GM21717 (cell line): ENCODE results near the gene OSTF1.
A peak's percentile ranks its signal among the peaks of the same experiment; 100 is the strongest.

Experiments used
- ATAC-seq: cut with Tn5 transposase; IDR thresholded peaks from one replicate; pipeline ENCODE4 v1.9.1; 2021; ENCODE audit warnings: mild to moderate bottlenecking, moderate library complexity; ENCODE audit not compliant: unreplicated experiment

Gene OSTF1

GRCh38 chr9:75084081-75084672 is 4.1 kb upstream of the OSTF1 start:
- no peak for ATAC-seq

- ATAC-seq, result no peak
Observed at GRCh38 chr9:75085640-75086039, 2.7 kb upstream of the OSTF1 start.

- ATAC-seq, result no peak
Observed at GRCh38 chr9:75086541-75087288, 1.6 kb upstream of the OSTF1 start.

- ATAC-seq, result peak; percentile 38
Observed at GRCh38 chr9:75087289-75087823, 958 bp upstream of the OSTF1 start.

- ATAC-seq, result peak; percentile 48
Observed at GRCh38 chr9:75088646-75089372, 495 bp downstream of the OSTF1 start.

- ATAC-seq, result peak; percentile 1
Observed at GRCh38 chr9:75089373-75089766, 1.1 kb downstream of the OSTF1 start.

GRCh38 chr9:75090579-75090978 is 2.3 kb downstream of the OSTF1 start:
- no peak for ATAC-seq

GRCh38 chr9:75092766-75093165 is 4.5 kb downstream of the OSTF1 start:
- no peak for ATAC-seq

- ATAC-seq, result no peak
Observed at GRCh38 chr9:75096796-75097195, 8.5 kb downstream of the OSTF1 start.

GRCh38 chr9:75101004-75101588 is 12.8 kb downstream of the OSTF1 start:
- no peak for ATAC-seq

GRCh38 chr9:75102177-75102790 is 14.0 kb downstream of the OSTF1 start:
- no peak for ATAC-seq

GRCh38 chr9:75104607-75105006 is 16.3 kb downstream of the OSTF1 start:
- no peak for ATAC-seq

- ATAC-seq, result no peak
Observed at GRCh38 chr9:75105019-75105540, 16.8 kb downstream of the OSTF1 start.

- ATAC-seq, result no peak
Observed at GRCh38 chr9:75105841-75106240, 17.5 kb downstream of the OSTF1 start.

GRCh38 chr9:75106857-75107256 is 18.5 kb downstream of the OSTF1 start:
- ATAC-seq, result no peak

- no peak for ATAC-seq
Observed at GRCh38 chr9:75108571-75108970, 20.3 kb downstream of the OSTF1 start.

- no peak for ATAC-seq
Observed at GRCh38 chr9:75109210-75109839, 21.0 kb downstream of the OSTF1 start.

- ATAC-seq, result no peak
Observed at GRCh38 chr9:75111019-75111622, 22.8 kb downstream of the OSTF1 start.

- no peak for ATAC-seq
Observed at GRCh38 chr9:75112789-75113188, 24.5 kb downstream of the OSTF1 start.

- ATAC-seq, result no peak
Observed at GRCh38 chr9:75116306-75116705, 28.0 kb downstream of the OSTF1 start.
